Panc1 (cell line): ENCODE results near the gene ST8SIA1. TPM values are rescaled to one million over a fixed set of nuclear protein-coding genes. Genes with fewer than 3 reads are reported as not detected.

Source experiments
- ATAC-seq: fragments of 200-7000 bp; cut with Tn5 transposase; 2 replicates; pipeline ENCODE4 v1.9.1; 2020; ENCODE audit warnings: mild to moderate bottlenecking, moderate library complexity
- BruUV-seq: library from RNA; stranded (reverse); fragments of 400-500 nt; replicated peaks from 2 replicates; lab custom pipeline; 2021; lab: Mats Ljungman, UMichigan
- CTCF ChIA-PET: fragments of 300-600 bp; sonication (Branson Sonifier 250); formaldehyde crosslinking; loops from one replicate; lab custom pipeline; 2022; ENCODE audit warnings: antibody characterized with exemption; lab: Charles Lee
- POLR2A ChIA-PET: fragments of 300-600 bp; sonication (Branson Sonifier 250); formaldehyde crosslinking; loops from one replicate; lab custom pipeline; 2022; ENCODE audit warnings: antibody characterized with exemption; lab: Charles Lee
- DNase-seq: peaks from one replicate; pipeline ENCODE4 v3.0.0-alpha.2; 2010; ENCODE audit warnings: low read depth, low spot score
- H3K27ac ChIP-seq: 2 replicates; pipeline ENCODE4 v1.5.1; 2011; ENCODE audit warnings: mild to moderate bottlenecking, low read length, inconsistent platforms
- H3K27me3 ChIP-seq: fragments of 200-500 bp; sonication (Bioruptor generic); 2 replicates; pipeline ENCODE4 v1.6.0; 2014; ENCODE audit warnings: low read length, inconsistent platforms; ENCODE audit not compliant: control insufficient read depth, insufficient read depth
- H3K36me3 ChIP-seq: fragments of 200-500 bp; sonication (Bioruptor generic); 2 replicates; pipeline ENCODE4 v1.5.1; 2014; ENCODE audit warnings: inconsistent platforms, mild to moderate bottlenecking, low read length, moderate library complexity; ENCODE audit not compliant: control insufficient read depth, insufficient read depth
- H3K4me1 ChIP-seq: 2 replicates; pipeline ENCODE4 v1.5.1; 2011; ENCODE audit warnings: inconsistent platforms, mild to moderate bottlenecking, low read length, moderate library complexity; ENCODE audit not compliant: control insufficient read depth, insufficient read depth
- H3K4me3 ChIP-seq, 2 experiments: 2 replicates each; pipeline ENCODE4 v1.5.1; 2011 to 2012; ENCODE audit warnings: low read depth in 2 of 2, low read length in 2 of 2, mild to moderate bottlenecking in 2 of 2, inconsistent platforms in 1 of 2, moderate library complexity in 1 of 2
- H3K9me3 ChIP-seq: fragments of 200-500 bp; sonication (Bioruptor generic); 2 replicates; pipeline ENCODE4 v1.5.1; 2014; ENCODE audit warnings: low read depth, mild to moderate bottlenecking, inconsistent platforms, low read length, moderate library complexity; ENCODE audit not compliant: control insufficient read depth, insufficient read depth
- POLR2AphosphoS5 ChIP-seq: IDR thresholded peaks from 2 replicates; pipeline ENCODE4 v1.6.1; 2012; ENCODE audit warnings: mild to moderate bottlenecking, low read depth, low read length, moderate library complexity
- SIN3A ChIP-seq: IDR thresholded peaks from 2 replicates; pipeline ENCODE4 v1.6.1; 2012; ENCODE audit warnings: low read depth, mild to moderate bottlenecking, low read length, moderate library complexity, borderline replicate concordance; ENCODE audit not compliant: insufficient read depth
- TCF7L2 ChIP-seq: IDR thresholded peaks from 2 replicates; pipeline ENCODE4 v1.6.1; 2011; ENCODE audit warnings: mild to moderate bottlenecking, low read depth, low read length, inconsistent platforms
- in situ Hi-C: cut with HindIII; loops from 2 replicates; pipeline ENCODE4 v1.10.0; 2016; ENCODE audit warnings: low sequenced_read_pairs, low pct_unique_long_range_greater_than_20kb
- intact Hi-C: fragments of 100-400 bp; cut with micrococcal nuclease; formaldehyde crosslinking; loops from one replicate; pipeline ENCODE4 v1.10.0; 2022; ENCODE audit not compliant: unreplicated experiment
- total RNA-seq: library from RNA; stranded (reverse); gene quantifications from one replicate; pipeline ENCODE4 v1.2.1, GENCODE V29; 2021; ENCODE audit not compliant: unreplicated experiment
- TF ChIP-seq, protein P1 (sequence below): fragments of 450-650 bp; IDR thresholded peaks from 2 replicates; pipeline ENCODE4 v1.5.1; 2017; ENCODE audit warnings: mild to moderate bottlenecking
- TF ChIP-seq, protein P2 (sequence below), 2 experiments: IDR thresholded peaks; 2 replicates each; pipeline ENCODE4 v1.6.1; 2011 to 2012; ENCODE audit warnings: low read depth in 2 of 2, control low read depth in 1 of 2, low read length in 1 of 2, mild to moderate bottlenecking in 1 of 2, moderate library complexity in 1 of 2; ENCODE audit not compliant: insufficient read depth in 1 of 2

The ST8SIA1 gene
- total RNA-seq, 1 experiment from 2014 or later, result 0.13 TPM

DNA sequence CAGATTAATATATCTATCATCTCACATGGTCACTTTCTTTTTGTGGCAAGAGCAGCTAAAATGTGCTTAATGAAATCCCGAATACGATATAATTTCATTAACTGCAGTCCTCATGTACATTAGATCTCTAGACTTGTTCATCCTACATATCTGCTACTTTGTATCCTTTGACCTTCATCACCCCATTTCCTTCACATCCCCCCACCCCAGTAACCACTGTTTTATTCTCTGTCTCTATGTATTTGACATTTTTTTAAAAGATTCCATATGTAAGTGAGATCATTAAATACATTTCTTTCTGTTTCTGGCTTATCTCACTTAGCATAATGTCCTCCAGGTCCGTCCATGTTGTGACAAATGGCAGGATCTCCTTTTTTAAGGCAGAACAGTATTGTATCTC, 23.0 kb upstream of the ST8SIA1 start:
- in situ Hi-C loops (no loop called here), intact Hi-C loops (no loop called here)
- ATAC-seq (no peak), DNase-seq (no peak)
- H3K27ac ChIP-seq, result no peak overlapping the region
- ChIA-PET CTCF (no interaction called here), POLR2A (no interaction called here)
- TF ChIP-seq, protein P1, sequence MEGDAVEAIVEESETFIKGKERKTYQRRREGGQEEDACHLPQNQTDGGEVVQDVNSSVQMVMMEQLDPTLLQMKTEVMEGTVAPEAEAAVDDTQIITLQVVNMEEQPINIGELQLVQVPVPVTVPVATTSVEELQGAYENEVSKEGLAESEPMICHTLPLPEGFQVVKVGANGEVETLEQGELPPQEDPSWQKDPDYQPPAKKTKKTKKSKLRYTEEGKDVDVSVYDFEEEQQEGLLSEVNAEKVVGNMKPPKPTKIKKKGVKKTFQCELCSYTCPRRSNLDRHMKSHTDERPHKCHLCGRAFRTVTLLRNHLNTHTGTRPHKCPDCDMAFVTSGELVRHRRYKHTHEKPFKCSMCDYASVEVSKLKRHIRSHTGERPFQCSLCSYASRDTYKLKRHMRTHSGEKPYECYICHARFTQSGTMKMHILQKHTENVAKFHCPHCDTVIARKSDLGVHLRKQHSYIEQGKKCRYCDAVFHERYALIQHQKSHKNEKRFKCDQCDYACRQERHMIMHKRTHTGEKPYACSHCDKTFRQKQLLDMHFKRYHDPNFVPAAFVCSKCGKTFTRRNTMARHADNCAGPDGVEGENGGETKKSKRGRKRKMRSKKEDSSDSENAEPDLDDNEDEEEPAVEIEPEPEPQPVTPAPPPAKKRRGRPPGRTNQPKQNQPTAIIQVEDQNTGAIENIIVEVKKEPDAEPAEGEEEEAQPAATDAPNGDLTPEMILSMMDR, result no peak
- no peak for TF ChIP-seq SIN3A
- TF ChIP-seq POLR2AphosphoS5, result no peak
- TF ChIP-seq, protein P2, sequence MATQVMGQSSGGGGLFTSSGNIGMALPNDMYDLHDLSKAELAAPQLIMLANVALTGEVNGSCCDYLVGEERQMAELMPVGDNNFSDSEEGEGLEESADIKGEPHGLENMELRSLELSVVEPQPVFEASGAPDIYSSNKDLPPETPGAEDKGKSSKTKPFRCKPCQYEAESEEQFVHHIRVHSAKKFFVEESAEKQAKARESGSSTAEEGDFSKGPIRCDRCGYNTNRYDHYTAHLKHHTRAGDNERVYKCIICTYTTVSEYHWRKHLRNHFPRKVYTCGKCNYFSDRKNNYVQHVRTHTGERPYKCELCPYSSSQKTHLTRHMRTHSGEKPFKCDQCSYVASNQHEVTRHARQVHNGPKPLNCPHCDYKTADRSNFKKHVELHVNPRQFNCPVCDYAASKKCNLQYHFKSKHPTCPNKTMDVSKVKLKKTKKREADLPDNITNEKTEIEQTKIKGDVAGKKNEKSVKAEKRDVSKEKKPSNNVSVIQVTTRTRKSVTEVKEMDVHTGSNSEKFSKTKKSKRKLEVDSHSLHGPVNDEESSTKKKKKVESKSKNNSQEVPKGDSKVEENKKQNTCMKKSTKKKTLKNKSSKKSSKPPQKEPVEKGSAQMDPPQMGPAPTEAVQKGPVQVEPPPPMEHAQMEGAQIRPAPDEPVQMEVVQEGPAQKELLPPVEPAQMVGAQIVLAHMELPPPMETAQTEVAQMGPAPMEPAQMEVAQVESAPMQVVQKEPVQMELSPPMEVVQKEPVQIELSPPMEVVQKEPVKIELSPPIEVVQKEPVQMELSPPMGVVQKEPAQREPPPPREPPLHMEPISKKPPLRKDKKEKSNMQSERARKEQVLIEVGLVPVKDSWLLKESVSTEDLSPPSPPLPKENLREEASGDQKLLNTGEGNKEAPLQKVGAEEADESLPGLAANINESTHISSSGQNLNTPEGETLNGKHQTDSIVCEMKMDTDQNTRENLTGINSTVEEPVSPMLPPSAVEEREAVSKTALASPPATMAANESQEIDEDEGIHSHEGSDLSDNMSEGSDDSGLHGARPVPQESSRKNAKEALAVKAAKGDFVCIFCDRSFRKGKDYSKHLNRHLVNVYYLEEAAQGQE (IDR thresholded peaks at IDR 0.05; ENCODE audit: insufficient read depth in 1 of 2, low read depth in 2 of 2, low read length in 1 of 2), result no peak
- no peak for TF ChIP-seq TCF7L2
- no peaks in the 10 kb centered on the region for H3K9me3 ChIP-seq
- no peak overlapping the region for H3K4me3 ChIP-seq
- BruUV-seq, result no TSS peak
- no peaks in the 10 kb centered on the region for H3K4me1 ChIP-seq
- no peaks in the 10 kb centered on the region for H3K36me3 ChIP-seq
- no peaks in the 10 kb centered on the region for H3K27me3 ChIP-seq

DNA sequence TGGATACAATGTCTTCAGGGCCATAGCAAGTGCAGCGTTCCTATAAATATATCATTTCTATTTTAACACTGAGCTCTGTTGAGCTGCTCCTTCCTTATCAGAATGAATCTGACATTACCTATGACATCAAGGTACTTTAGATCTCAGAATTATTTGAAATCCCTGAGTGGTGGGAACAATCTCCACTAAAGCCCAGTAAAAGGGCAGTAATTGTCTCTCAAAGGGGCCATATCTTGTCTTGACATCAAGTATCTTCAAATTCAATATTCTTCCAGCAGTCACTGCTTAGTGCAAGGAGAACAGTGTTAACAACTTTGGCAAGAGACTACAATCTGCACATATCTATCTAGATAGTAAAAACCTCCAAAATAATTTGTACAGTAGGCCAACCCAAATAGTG, 21.7 kb upstream of the ST8SIA1 start:
- ChIA-PET CTCF (no interaction called here), POLR2A (no interaction called here)
- no TSS peak for BruUV-seq
- in situ Hi-C loops (no loop called here), intact Hi-C loops (no loop called here)
- no peaks in the 10 kb centered on the region for H3K27me3 ChIP-seq
- no peaks in the 10 kb centered on the region for H3K36me3 ChIP-seq
- ATAC-seq (no peak), DNase-seq (no peak)
- no peaks in the 10 kb centered on the region for H3K4me1 ChIP-seq
- no peak overlapping the region for H3K27ac ChIP-seq
- TF ChIP-seq POLR2AphosphoS5 (no peak), TCF7L2 (no peak), SIN3A (no peak)
- TF ChIP-seq, protein P1, result no peak
- TF ChIP-seq, protein P2 (IDR thresholded peaks at IDR 0.05; ENCODE audit: insufficient read depth in 1 of 2, low read depth in 2 of 2, low read length in 1 of 2), result no peak
- no peak overlapping the region for H3K4me3 ChIP-seq
- H3K9me3 ChIP-seq, result no peaks in the 10 kb centered on the region
